Activated CD4-positive, alpha-beta T cell treated with anti-CD3 and anti-CD28 coated beads, Interleukin-2, amount 10 ng/mL, durations not matched to agents 7 days and 5 days (primary cell): Measurements from ENCODE around the gene MED13L. TPM values are rescaled to one million over a fixed set of nuclear protein-coding genes. Genes with fewer than 3 reads are reported as not detected.
A peak's percentile ranks its signal among the peaks of the same experiment; 100 is the strongest.

Experiments
- CTCF ChIA-PET: fragments of 350-600 bp; sonication (Branson Sonifier 250); formaldehyde crosslinking; loops from one replicate; lab custom pipeline; 2021; ENCODE audit warnings: antibody characterized with exemption; lab: Charles Lee
- POLR2A ChIA-PET: fragments of 350-600 bp; sonication (Branson Sonifier 250); formaldehyde crosslinking; loops from one replicate; lab custom pipeline; 2021; ENCODE audit warnings: antibody characterized with exemption; lab: Charles Lee
- DNase-seq: peaks from one replicate; pipeline ENCODE4 v3.0.0-alpha.2; 2020
- H3K27ac Mint-ChIP-seq: one replicate; pipeline ENCODE4 v1.8.0; 2021; ENCODE audit warnings: mild to moderate bottlenecking, moderate library complexity, mixed read lengths
- H3K27me3 Mint-ChIP-seq: one replicate; pipeline ENCODE4 v1.8.0; 2021; ENCODE audit warnings: mixed read lengths
- H3K36me3 Mint-ChIP-seq: one replicate; pipeline ENCODE4 v1.8.0; 2021; ENCODE audit warnings: low read depth, mixed read lengths
- H3K4me1 Mint-ChIP-seq: one replicate; pipeline ENCODE4 v1.8.0; 2021; ENCODE audit warnings: mixed read lengths
- H3K4me3 Mint-ChIP-seq: one replicate; pipeline ENCODE4 v1.8.0; 2021; ENCODE audit warnings: mild to moderate bottlenecking, moderate library complexity, mixed read lengths
- H3K9me3 Mint-ChIP-seq: one replicate; pipeline ENCODE4 v1.8.0; 2021; ENCODE audit warnings: mixed read lengths
- total RNA-seq, 2 experiments: library from RNA; stranded (reverse); gene quantifications; one replicate each; pipeline ENCODE4 v1.2.3, GENCODE V29; 2021

MED13L gene
- total RNA-seq, 2 experiments from 2014 or later = 97.1 to 99.7 TPM

GRCh38 chr12:116002890-116003536, 274.5 kb downstream of the MED13L start:
- Mint-ChIP-seq H3K27me3 (no peaks in the 10 kb centered on the region), H3K4me3 (no peak overlapping the region), H3K9me3 (no peaks in the 10 kb centered on the region), H3K27ac (no peak overlapping the region), H3K36me3 (peaks cover 39% of the 10 kb centered on the region), H3K4me1 (peaks cover 7% of the 10 kb centered on the region)
- CTCF ChIA-PET = interaction anchor here (0.6 kb wide), 1 partner anchor 31 kb away, joined by 5 read pairs; no protein-coding TSS in a partner anchor
- POLR2A ChIA-PET = no interaction called here
- no peak for DNase-seq

- ChIA-PET CTCF (no interaction called here), POLR2A (no interaction called here)
- Mint-ChIP-seq H3K9me3 (no peaks in the 10 kb centered on the region), H3K27ac (no peak overlapping the region), H3K27me3 (no peaks in the 10 kb centered on the region), H3K4me3 (no peak overlapping the region), H3K36me3 (peaks cover 30% of the 10 kb centered on the region), H3K4me1 (peaks cover 7% of the 10 kb centered on the region)
- no peak for DNase-seq
These were observed 277.2 kb downstream of the MED13L start for GRCh38 chr12:116000252-116000651.

GRCh38 chr12:115999582-115999981, 277.9 kb downstream of the MED13L start:
- H3K4me1 Mint-ChIP-seq = peaks cover 7% of the 10 kb centered on the region
- no peaks in the 10 kb centered on the region for H3K27me3 Mint-ChIP-seq
- H3K4me3 Mint-ChIP-seq = no peak overlapping the region
- peaks cover 30% of the 10 kb centered on the region for H3K36me3 Mint-ChIP-seq
- H3K27ac Mint-ChIP-seq = peak overlapping the region; percentile 25
- no peak for DNase-seq
- ChIA-PET POLR2A (no interaction called here), CTCF (interaction anchor here (0.7 kb wide), 1 partner anchor 311 kb away, joined by 3 read pairs; no protein-coding TSS in a partner anchor)
- H3K9me3 Mint-ChIP-seq = no peaks in the 10 kb centered on the region

GRCh38 chr12:115998794-115999478, 278.6 kb downstream of the MED13L start:
- H3K4me1 Mint-ChIP-seq = peaks cover 7% of the 10 kb centered on the region
- POLR2A ChIA-PET = no interaction called here
- CTCF ChIA-PET = interaction anchor here (0.6 to 1.8 kb wide), 4 partner anchors 11 to 312 kb away, joined by 3 to 8 read pairs (median 4); no protein-coding TSS in a partner anchor
- peaks cover 27% of the 10 kb centered on the region for H3K36me3 Mint-ChIP-seq
- H3K27me3 Mint-ChIP-seq = no peaks in the 10 kb centered on the region
- H3K27ac Mint-ChIP-seq = no peak overlapping the region
- no peak overlapping the region for H3K4me3 Mint-ChIP-seq
- DNase-seq = no peak
- H3K9me3 Mint-ChIP-seq = no peaks in the 10 kb centered on the region

- DNase-seq = peak; percentile 35
- ChIA-PET CTCF (interaction anchor here (0.6 to 1.8 kb wide), 4 partner anchors 10 to 197 kb away, joined by 3 to 8 read pairs (median 4); no protein-coding TSS in a partner anchor), POLR2A (no interaction called here)
- Mint-ChIP-seq H3K27me3 (no peaks in the 10 kb centered on the region), H3K4me3 (no peak overlapping the region), H3K4me1 (peaks cover 7% of the 10 kb centered on the region), H3K27ac (no peak overlapping the region), H3K36me3 (peaks cover 30% of the 10 kb centered on the region), H3K9me3 (no peaks in the 10 kb centered on the region)
These were observed 279.3 kb downstream of the MED13L start for GRCh38 chr12:115998119-115998633.

GRCh38 chr12:115993737-115994136, 283.8 kb downstream of the MED13L start:
- peaks cover 47% of the 10 kb centered on the region for H3K36me3 Mint-ChIP-seq
- H3K4me3 Mint-ChIP-seq = no peak overlapping the region
- POLR2A ChIA-PET = no interaction called here
- peaks cover 20% of the 10 kb centered on the region for H3K4me1 Mint-ChIP-seq
- H3K9me3 Mint-ChIP-seq = no peaks in the 10 kb centered on the region
- no peak for DNase-seq
- CTCF ChIA-PET = interaction anchor here (0.6 kb wide), 1 partner anchor 1999 kb away, joined by 3 read pairs; no protein-coding TSS in a partner anchor
- H3K27me3 Mint-ChIP-seq = no peaks in the 10 kb centered on the region
- H3K27ac Mint-ChIP-seq = no peak overlapping the region

- POLR2A ChIA-PET = no interaction called here
- H3K27me3 Mint-ChIP-seq = no peaks in the 10 kb centered on the region
- H3K36me3 Mint-ChIP-seq = peaks cover 53% of the 10 kb centered on the region
- H3K4me3 Mint-ChIP-seq = no peak overlapping the region
- CTCF ChIA-PET = interaction anchor here (1.6 kb wide), 1 partner anchor 24 kb away, joined by 4 read pairs; no protein-coding TSS in a partner anchor
- no peaks in the 10 kb centered on the region for H3K9me3 Mint-ChIP-seq
- H3K27ac Mint-ChIP-seq = no peak overlapping the region
- H3K4me1 Mint-ChIP-seq = peaks cover 27% of the 10 kb centered on the region
- no peak for DNase-seq
These were observed 287.3 kb downstream of the MED13L start for GRCh38 chr12:115990241-115990640.

GRCh38 chr12:115988625-115989563, 288.6 kb downstream of the MED13L start:
- Mint-ChIP-seq H3K4me1 (peaks cover 27% of the 10 kb centered on the region), H3K36me3 (peaks cover 56% of the 10 kb centered on the region), H3K27me3 (no peaks in the 10 kb centered on the region), H3K9me3 (no peaks in the 10 kb centered on the region), H3K4me3 (no peak overlapping the region), H3K27ac (peak overlapping the region; percentile 55)
- ChIA-PET CTCF (interaction anchor here (1.6 to 2.0 kb wide), 2 partner anchors 9 to 22 kb away, joined by 4 to 8 read pairs; no protein-coding TSS in a partner anchor), POLR2A (no interaction called here)
- no peak for DNase-seq

- Mint-ChIP-seq H3K4me1 (peaks cover 27% of the 10 kb centered on the region), H3K36me3 (peaks cover 56% of the 10 kb centered on the region), H3K27me3 (no peaks in the 10 kb centered on the region), H3K9me3 (no peaks in the 10 kb centered on the region), H3K27ac (peak overlapping the region; percentile 25), H3K4me3 (no peak overlapping the region)
- no peak for DNase-seq
- ChIA-PET POLR2A (no interaction called here), CTCF (interaction anchor here (2.0 kb wide), 1 partner anchor 10 kb away, joined by 8 read pairs; no protein-coding TSS in a partner anchor)
These were observed 289.3 kb downstream of the MED13L start for GRCh38 chr12:115988212-115988611.

GRCh38 chr12:115984616-115985015, 292.9 kb downstream of the MED13L start:
- DNase-seq = no peak
- H3K27me3 Mint-ChIP-seq = no peaks in the 10 kb centered on the region
- POLR2A ChIA-PET = no interaction called here
- H3K9me3 Mint-ChIP-seq = no peaks in the 10 kb centered on the region
- H3K36me3 Mint-ChIP-seq = peaks cover 54% of the 10 kb centered on the region
- peaks cover 22% of the 10 kb centered on the region for H3K4me1 Mint-ChIP-seq
- no peak overlapping the region for H3K27ac Mint-ChIP-seq
- H3K4me3 Mint-ChIP-seq = no peak overlapping the region
- CTCF ChIA-PET = no interaction called here

GRCh38 chr12:115983226-115983798, 294.2 kb downstream of the MED13L start:
- POLR2A ChIA-PET = interaction anchor here (0.5 kb wide), 1 partner anchor 553 kb away, joined by 5 read pairs; no protein-coding TSS in a partner anchor

GRCh38 chr12:115980339-115980738, 297.2 kb downstream of the MED13L start:
- ChIA-PET CTCF (interaction anchor here (0.7 kb wide), 1 partner anchor 22 kb away, joined by 3 read pairs; no protein-coding TSS in a partner anchor), POLR2A (no interaction called here)
- Mint-ChIP-seq H3K36me3 (peaks cover 38% of the 10 kb centered on the region), H3K27ac (no peak overlapping the region), H3K4me3 (no peak overlapping the region), H3K4me1 (peaks cover 3% of the 10 kb centered on the region), H3K27me3 (no peaks in the 10 kb centered on the region), H3K9me3 (no peaks in the 10 kb centered on the region)
- no peak for DNase-seq

More at GRCh38 chr12:115983226-115983798, 294.2 kb downstream of the MED13L start:
- Mint-ChIP-seq H3K4me3 (no peak overlapping the region), H3K27ac (no peak overlapping the region), H3K27me3 (no peaks in the 10 kb centered on the region), H3K9me3 (no peaks in the 10 kb centered on the region), H3K36me3 (peaks cover 44% of the 10 kb centered on the region), H3K4me1 (peaks cover 9% of the 10 kb centered on the region)
- DNase-seq = no peak
- CTCF ChIA-PET = no interaction called here
